Karpas-422 (cell line): ENCODE data around the gene KCNIP4. TPM values are rescaled to one million over a fixed set of nuclear protein-coding genes. Genes with fewer than 3 reads are reported as not detected.

Experiments
- DNase-seq: peaks from one replicate; pipeline ENCODE4 v3.0.0-alpha.2; 2015
- H2AFZ ChIP-seq: fragments of 200-600 bp; sonication (generic); 2 replicates; pipeline ENCODE4 v1.6.1; 2014; ENCODE audit warnings: antibody characterized with exemption, low read length, mixed read lengths
- H3K27ac ChIP-seq: fragments of 200-600 bp; sonication (generic); 2 replicates; pipeline ENCODE4 v1.5.1; 2014; ENCODE audit warnings: mild to moderate bottlenecking, low read length, moderate library complexity
- H3K27me3 ChIP-seq: fragments of 200-600 bp; sonication (generic); 2 replicates; pipeline ENCODE4 v1.6.1; 2014; ENCODE audit warnings: low read length, mixed read lengths
- H3K36me3 ChIP-seq: fragments of 200-600 bp; sonication (generic); 2 replicates; pipeline ENCODE4 v1.6.1; 2014; ENCODE audit warnings: low read length, mixed read lengths; ENCODE audit not compliant: insufficient read depth
- H3K4me1 ChIP-seq: fragments of 200-600 bp; sonication (generic); 2 replicates; pipeline ENCODE4 v1.6.1; 2014; ENCODE audit warnings: mild to moderate bottlenecking, low read length, mixed read lengths
- H3K4me2 ChIP-seq: fragments of 200-600 bp; sonication (generic); 2 replicates; pipeline ENCODE4 v1.6.1; 2014; ENCODE audit warnings: low read length, low read depth, mild to moderate bottlenecking; ENCODE audit not compliant: poor library complexity, severe bottlenecking
- H3K4me3 ChIP-seq: fragments of 200-600 bp; sonication (generic); 2 replicates; pipeline ENCODE4 v1.5.1; 2014; ENCODE audit warnings: mild to moderate bottlenecking, antibody characterized with exemption, low read length, mixed read lengths
- H3K79me2 ChIP-seq: fragments of 200-600 bp; sonication (generic); 2 replicates; pipeline ENCODE4 v1.6.1; 2014; ENCODE audit warnings: mild to moderate bottlenecking, low read length, mixed read lengths
- H3K9ac ChIP-seq: fragments of 200-600 bp; sonication (generic); 2 replicates; pipeline ENCODE4 v1.6.0; 2014; ENCODE audit warnings: low read length
- H3K9me2 ChIP-seq: fragments of 200-600 bp; sonication (generic), shearing (Covaris generic); replicated peaks from 2 replicates; pipeline ENCODE4 v1.6.0; 2014; ENCODE audit warnings: mild to moderate bottlenecking, low read length, moderate library complexity; ENCODE audit not compliant: insufficient read depth
- H3K9me3 ChIP-seq: fragments of 300-700, 200-600 bp; sonication (generic); 2 replicates; pipeline ENCODE4 v1.6.1; 2014; ENCODE audit warnings: low read length, mixed read lengths
- H4K20me1 ChIP-seq: fragments of 200-600 bp; sonication (generic); 2 replicates; pipeline ENCODE4 v1.6.1; 2014; ENCODE audit warnings: mild to moderate bottlenecking, antibody characterized with exemption, low read length, low read depth; ENCODE audit not compliant: insufficient read depth
- total RNA-seq: library from RNA; depleted of rRNA; stranded (reverse); fragments of >200 nt; shearing (Covaris generic); gene quantifications from 2 replicates; pipeline ENCODE4 v1.2.3, GENCODE V29; 2014; ENCODE audit warnings: low replicate concordance

Gene KCNIP4
- total RNA-seq, 1 experiment from 2014 or later = not detected

- Histone ChIP-seq H3K27ac (no peak overlapping the region), H3K36me3 (no peaks in the 10 kb centered on the region), H3K9me3 (no peaks in the 10 kb centered on the region), H3K79me2 (no peaks in the 10 kb centered on the region), H4K20me1 (no peaks in the 10 kb centered on the region), H3K9ac (no peak overlapping the region), H3K4me1 (no peaks in the 10 kb centered on the region), H3K9me2 (no peaks in the 10 kb centered on the region), H2AFZ (no peak overlapping the region), H3K4me3 (no peak overlapping the region), H3K4me2 (no peak overlapping the region), H3K27me3 (no peaks in the 10 kb centered on the region)
- DNase-seq = no peak
Observed at GRCh38 chr4:20889901-20890300, 1058.7 kb downstream of the KCNIP4 start.

DNA sequence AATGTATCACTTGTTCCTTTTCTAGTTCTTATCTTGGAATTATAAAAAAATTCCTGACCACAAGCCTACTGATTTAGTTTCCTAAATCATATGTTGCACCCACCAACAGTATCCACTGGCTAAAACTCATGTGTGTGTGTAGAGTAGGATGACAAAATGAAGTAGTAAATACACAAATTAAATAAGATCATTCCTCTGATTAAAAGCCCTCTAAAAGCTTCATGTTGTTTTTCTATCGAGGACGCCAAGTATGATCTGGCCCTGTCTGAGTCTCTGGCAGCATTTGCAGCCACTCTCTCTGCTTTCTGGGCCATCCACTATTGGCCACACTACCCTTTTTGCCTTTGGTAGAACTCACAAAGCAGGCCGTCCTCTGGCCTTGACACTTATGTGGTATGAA lies 1064.9 kb downstream of the KCNIP4 start:
- Histone ChIP-seq H3K4me2 (no peak overlapping the region), H3K4me3 (no peak overlapping the region), H4K20me1 (no peaks in the 10 kb centered on the region), H3K36me3 (no peaks in the 10 kb centered on the region), H3K79me2 (no peaks in the 10 kb centered on the region), H3K27ac (no peak overlapping the region), H3K9me2 (no peaks in the 10 kb centered on the region), H2AFZ (no peak overlapping the region), H3K9me3 (no peaks in the 10 kb centered on the region), H3K9ac (no peak overlapping the region), H3K27me3 (no peaks in the 10 kb centered on the region), H3K4me1 (no peaks in the 10 kb centered on the region)
- no peak for DNase-seq

- no peak overlapping the region for H3K27ac ChIP-seq
- no peaks in the 10 kb centered on the region for H3K27me3 ChIP-seq
- no peak overlapping the region for H3K4me3 ChIP-seq
- H4K20me1 ChIP-seq = no peaks in the 10 kb centered on the region
- no peaks in the 10 kb centered on the region for H3K4me1 ChIP-seq
- H3K79me2 ChIP-seq = no peaks in the 10 kb centered on the region
- H3K4me2 ChIP-seq = no peak overlapping the region
- H2AFZ ChIP-seq = no peak overlapping the region
- H3K9ac ChIP-seq = no peak overlapping the region
- H3K36me3 ChIP-seq = no peaks in the 10 kb centered on the region
- no peaks in the 10 kb centered on the region; the same call in 1 of the 2 replicates for H3K9me2 ChIP-seq
- no peaks in the 10 kb centered on the region for H3K9me3 ChIP-seq
- no peak for DNase-seq
Observed at GRCh38 chr4:20883231-20883630, 1065.3 kb downstream of the KCNIP4 start.

DNA sequence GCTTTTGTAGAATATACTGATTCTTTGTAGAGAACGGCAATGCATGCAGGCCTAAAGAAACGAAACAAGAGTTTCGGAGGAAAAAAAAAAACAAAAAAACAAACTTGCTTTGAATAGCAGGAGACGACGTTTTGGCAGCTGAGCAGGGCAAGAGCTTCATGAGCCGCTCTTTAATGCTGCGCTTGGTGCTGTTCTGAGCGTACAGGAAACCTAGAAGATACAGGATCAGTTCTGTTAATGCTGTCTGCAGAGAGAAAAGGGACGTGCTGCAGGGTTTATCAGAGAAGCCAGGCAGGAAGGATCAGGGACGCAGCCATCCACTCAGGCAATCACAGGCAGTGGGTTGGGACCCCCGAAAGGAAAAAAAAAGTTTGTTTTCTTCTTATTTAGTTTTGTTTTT lies 1066.1 kb downstream of the KCNIP4 start:
- no peak overlapping the region for H3K4me3 ChIP-seq
- no peak overlapping the region for H2AFZ ChIP-seq

DNA sequence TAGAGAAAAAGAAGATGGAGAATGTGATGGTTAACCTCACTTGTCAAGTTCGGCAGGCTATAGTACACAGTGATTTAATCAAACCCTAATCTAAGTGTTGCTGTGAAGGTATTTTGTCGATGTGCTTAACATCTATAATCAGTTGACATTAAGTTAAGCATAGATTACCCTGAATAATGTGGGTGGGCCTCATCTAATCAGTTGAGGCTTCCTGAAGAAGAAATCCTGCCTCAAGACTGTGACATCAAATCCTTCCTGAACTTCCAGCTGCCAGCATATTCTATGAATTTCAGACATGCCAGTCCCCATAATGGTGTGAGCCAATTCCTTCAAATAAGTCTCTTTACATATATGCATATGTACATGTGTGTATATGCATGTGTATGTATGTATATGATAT lies 1066.9 kb downstream of the KCNIP4 start:
- Histone ChIP-seq H3K9me3 (no peaks in the 10 kb centered on the region), H3K9ac (no peak overlapping the region), H4K20me1 (no peaks in the 10 kb centered on the region), H3K4me3 (no peak overlapping the region), H3K27ac (no peak overlapping the region), H3K4me1 (no peaks in the 10 kb centered on the region), H3K27me3 (no peaks in the 10 kb centered on the region), H3K36me3 (no peaks in the 10 kb centered on the region), H3K9me2 (no peaks in the 10 kb centered on the region; the same call in 1 of the 2 replicates), H3K4me2 (no peak overlapping the region), H3K79me2 (no peaks in the 10 kb centered on the region), H2AFZ (no peak overlapping the region)
- DNase-seq = no peak

More for the DNA sequence above, 1066.1 kb downstream of the KCNIP4 start:
- Histone ChIP-seq H3K27ac (no peak overlapping the region), H3K9me3 (no peaks in the 10 kb centered on the region), H3K79me2 (no peaks in the 10 kb centered on the region), H3K27me3 (no peaks in the 10 kb centered on the region), H3K9ac (no peak overlapping the region), H3K4me1 (no peaks in the 10 kb centered on the region), H3K4me2 (no peak overlapping the region), H3K9me2 (no peaks in the 10 kb centered on the region; the same call in 1 of the 2 replicates), H4K20me1 (no peaks in the 10 kb centered on the region), H3K36me3 (no peaks in the 10 kb centered on the region)
- no peak for DNase-seq

GRCh38 chr4:20878806-20879205 lies 1069.8 kb downstream of the KCNIP4 start:
- Histone ChIP-seq H3K36me3 (no peaks in the 10 kb centered on the region), H3K9me2 (peaks cover 5% of the 10 kb centered on the region; the same call in 1 of the 2 replicates), H3K4me1 (no peaks in the 10 kb centered on the region), H3K4me2 (no peak overlapping the region), H3K4me3 (no peak overlapping the region), H3K9ac (no peak overlapping the region), H2AFZ (no peak overlapping the region), H3K79me2 (no peaks in the 10 kb centered on the region), H3K9me3 (no peaks in the 10 kb centered on the region), H3K27me3 (no peaks in the 10 kb centered on the region), H3K27ac (no peak overlapping the region), H4K20me1 (no peaks in the 10 kb centered on the region)
- DNase-seq = no peak

DNA sequence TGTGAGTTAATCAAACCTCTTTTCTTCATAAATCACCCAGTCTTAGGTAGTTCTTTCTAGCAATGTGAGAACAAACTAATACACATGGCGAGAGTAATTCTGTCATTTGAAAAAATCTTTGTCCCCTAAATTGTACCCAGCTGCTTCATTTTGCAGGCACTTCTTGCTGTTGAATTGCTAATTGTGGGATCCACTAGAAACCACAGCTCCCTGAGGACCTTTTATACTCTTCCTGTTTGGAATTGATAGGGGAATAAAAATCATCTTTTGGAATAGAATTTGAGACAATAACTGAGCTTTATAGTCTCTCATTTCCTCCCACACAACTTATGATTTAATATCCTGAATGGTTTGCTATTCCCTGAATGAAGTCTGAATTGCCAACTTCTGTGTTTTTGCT lies 1078.1 kb downstream of the KCNIP4 start:
- Histone ChIP-seq H3K9me2 (peaks cover 10% of the 10 kb centered on the region), H3K27me3 (no peaks in the 10 kb centered on the region), H3K27ac (no peak overlapping the region), H3K9ac (no peak overlapping the region), H3K9me3 (no peaks in the 10 kb centered on the region), H3K4me3 (no peak overlapping the region), H3K36me3 (no peaks in the 10 kb centered on the region), H3K4me2 (no peak overlapping the region), H3K79me2 (no peaks in the 10 kb centered on the region), H3K4me1 (no peaks in the 10 kb centered on the region), H4K20me1 (no peaks in the 10 kb centered on the region), H2AFZ (no peak overlapping the region)
- no peak for DNase-seq

DNA sequence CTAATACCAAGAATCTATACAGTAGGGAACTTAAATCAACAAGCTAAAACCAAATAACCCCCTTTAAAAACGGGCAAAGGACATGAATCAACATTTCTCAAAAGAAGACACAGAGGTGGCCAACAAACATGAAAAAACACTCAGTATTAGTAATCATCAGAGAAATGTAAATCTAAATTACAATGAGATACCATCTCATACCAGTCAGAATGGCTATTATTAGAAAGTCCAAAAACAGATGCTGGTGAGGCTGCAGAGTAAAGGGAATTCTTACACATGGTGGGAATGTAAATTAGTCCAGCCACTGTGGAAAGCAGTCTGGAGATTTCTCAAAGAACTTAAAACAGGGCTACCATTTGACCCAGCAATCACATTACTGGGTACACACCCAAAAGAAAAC lies 1080.5 kb downstream of the KCNIP4 start:
- no peak for DNase-seq
- H3K4me2 ChIP-seq = no peak overlapping the region
- H3K27ac ChIP-seq = no peak overlapping the region

GRCh38 chr4:20860878-20861277 lies 1087.7 kb downstream of the KCNIP4 start:
- Histone ChIP-seq H3K9me3 (peaks cover 2% of the 10 kb centered on the region; the same call in 1 of the 2 replicates), H3K9me2 (no peaks in the 10 kb centered on the region), H4K20me1 (no peaks in the 10 kb centered on the region), H3K36me3 (no peaks in the 10 kb centered on the region), H3K79me2 (no peaks in the 10 kb centered on the region), H3K9ac (no peak overlapping the region), H3K4me1 (no peaks in the 10 kb centered on the region), H3K4me3 (no peak overlapping the region), H3K27ac (no peak overlapping the region), H2AFZ (no peak overlapping the region), H3K4me2 (no peak overlapping the region), H3K27me3 (no peaks in the 10 kb centered on the region)
- no peak for DNase-seq

More for the DNA sequence above, 1080.5 kb downstream of the KCNIP4 start:
- H2AFZ ChIP-seq = no peak overlapping the region
- peaks cover 2% of the 10 kb centered on the region; the same call in 1 of the 2 replicates for H3K9me3 ChIP-seq
- H3K9me2 ChIP-seq = peaks cover 5% of the 10 kb centered on the region
- H3K36me3 ChIP-seq = no peaks in the 10 kb centered on the region
- no peaks in the 10 kb centered on the region for H3K27me3 ChIP-seq
- H4K20me1 ChIP-seq = no peaks in the 10 kb centered on the region
- H3K9ac ChIP-seq = no peak overlapping the region
- H3K4me1 ChIP-seq = no peaks in the 10 kb centered on the region
- H3K4me3 ChIP-seq = no peak overlapping the region
- no peaks in the 10 kb centered on the region for H3K79me2 ChIP-seq
